Stimulated activated CD8-positive, alpha-beta memory T cell treated with anti-CD3 and anti-CD28 coated beads, Interleukin-12 subunit alpha, Interleukin-12 subunit beta, amount 100 ng/mL, for 24 hours (primary cell): Measurements from ENCODE around the gene PCDHGA9.
"Not testable (repeated sequence)": the region's sequence is repeated elsewhere in the genome, so short reads cannot be mapped to it uniquely, and the experiment has no call there.

ENCODE experiments used
- DNase-seq: peaks from one replicate; pipeline ENCODE4 v3.0.0-alpha.2; 2020; ENCODE audit errors: extremely low read depth

Gene PCDHGA9

GRCh38 chr5:141384471-141385267, 17.9 kb upstream of the PCDHGA9 start:
- no peak for DNase-seq

- not testable (repeated sequence) for DNase-seq
These were observed 14.8 kb upstream of the PCDHGA9 start, which contains the start of gene PCDHGB4 for GRCh38 chr5:141387557-141388311. Gene PCDHGB4, plus strand, starts transcription at chr5:141387698. Its CDS starts 187 bp downstream, at chr5:141387885.

- DNase-seq: no peak
These were observed 13.9 kb upstream of the PCDHGA9 start for GRCh38 chr5:141388661-141389060.

- no peak for DNase-seq
These were observed 13.2 kb upstream of the PCDHGA9 start for GRCh38 chr5:141389153-141390042.

GRCh38 chr5:141392429-141393198, 10.0 kb upstream of the PCDHGA9 start, which contains the start of gene PCDHGA8:
Gene PCDHGA8, plus strand, starts transcription at chr5:141392633. Its CDS starts 181 bp downstream, at chr5:141392814.
- no peak for DNase-seq

- DNase-seq: no peak
These were observed 9.3 kb upstream of the PCDHGA9 start for GRCh38 chr5:141393267-141393666.

- not testable (repeated sequence) for DNase-seq
These were observed 8.0 kb upstream of the PCDHGA9 start for GRCh38 chr5:141394401-141395187.

- not testable (repeated sequence) for DNase-seq
These were observed 4.6 kb upstream of the PCDHGA9 start, which contains the start of gene PCDHGB5 for GRCh38 chr5:141397756-141398551. Gene PCDHGB5, plus strand, starts transcription at chr5:141397947. Its CDS starts 181 bp downstream, at chr5:141398128.

- no peak for DNase-seq
These were observed 4.0 kb upstream of the PCDHGA9 start for GRCh38 chr5:141398608-141399007.

GRCh38 chr5:141399555-141400258, 2.9 kb upstream of the PCDHGA9 start:
- no peak for DNase-seq

- DNase-seq: no peak
These were observed 809 bp downstream of the PCDHGA9 start for GRCh38 chr5:141403387-141403786.

- DNase-seq: not testable (repeated sequence)
These were observed 5.4 kb downstream of the PCDHGA9 start, which contains the start of gene PCDHGB6 for GRCh38 chr5:141407790-141408505. Gene PCDHGB6, plus strand, starts transcription at chr5:141408021. Its CDS starts 182 bp downstream, at chr5:141408203.

GRCh38 chr5:141409598-141410306, 7.2 kb downstream of the PCDHGA9 start:
- DNase-seq: no peak

GRCh38 chr5:141411575-141411974, 9.0 kb downstream of the PCDHGA9 start:
- DNase-seq: no peak

GRCh38 chr5:141412854-141413539, 10.4 kb downstream of the PCDHGA9 start, which contains the start of gene PCDHGA10:
Gene PCDHGA10, plus strand, starts transcription at chr5:141412987. Its CDS starts 189 bp downstream, at chr5:141413176.
- DNase-seq: no peak

- DNase-seq: no peak
These were observed 11.0 kb downstream of the PCDHGA9 start for GRCh38 chr5:141413540-141414069.
